GM12872 (cell line): Measurements from ENCODE around the gene MBOAT2.

Source experiments
- CTCF ChIP-seq: IDR thresholded peaks from 3 replicates; pipeline ENCODE4 v1.5.1; 2011; ENCODE audit warnings: low read depth, mild to moderate bottlenecking, low read length, moderate library complexity; ENCODE audit not compliant: insufficient read depth

MBOAT2 gene

GRCh38 chr2:8839189-8839965 is 164.1 kb downstream of the MBOAT2 start:
- no peak for TF ChIP-seq CTCF

GRCh38 chr2:8837795-8838140 is 165.7 kb downstream of the MBOAT2 start:
- no peak for TF ChIP-seq CTCF

GRCh38 chr2:8836971-8837794 is 166.3 kb downstream of the MBOAT2 start, which contains the start of gene KIDINS220:
TSS of gene KIDINS220 (minus strand) at chr2:8837613. CDS start at chr2:8827093, 10,520 bp downstream.
- no peak for TF ChIP-seq CTCF

GRCh38 chr2:8835279-8835678 is 168.2 kb downstream of the MBOAT2 start:
- no peak for TF ChIP-seq CTCF

GRCh38 chr2:8833853-8834252 is 169.6 kb downstream of the MBOAT2 start:
- no peak for TF ChIP-seq CTCF

GRCh38 chr2:8831516-8831915 is 172.0 kb downstream of the MBOAT2 start:
- no peak for TF ChIP-seq CTCF

GRCh38 chr2:8827729-8828128 is 175.8 kb downstream of the MBOAT2 start:
- no peak for TF ChIP-seq CTCF
